ENCODE data around the gene C4A.

Gene C4A

GRCh38 chr6:31945507-31946369, 36.1 kb upstream of the C4A start, which contains the start of gene CFB:
TSS of gene CFB (plus strand) at chr6:31946095. CDS start at chr6:31946222, 127 bp downstream.
- no peak for TF ChIP-seq CTCF (conservative IDR thresholded peaks at IDR 0.05)
- no peak within 1 kb of the TSS for H3K27ac ChIP-seq

GRCh38 chr6:31946370-31946885, 35.4 kb upstream of the C4A start:
- no peak overlapping the region for H3K27ac ChIP-seq
- no peak for TF ChIP-seq CTCF (conservative IDR thresholded peaks at IDR 0.05)

DNA sequence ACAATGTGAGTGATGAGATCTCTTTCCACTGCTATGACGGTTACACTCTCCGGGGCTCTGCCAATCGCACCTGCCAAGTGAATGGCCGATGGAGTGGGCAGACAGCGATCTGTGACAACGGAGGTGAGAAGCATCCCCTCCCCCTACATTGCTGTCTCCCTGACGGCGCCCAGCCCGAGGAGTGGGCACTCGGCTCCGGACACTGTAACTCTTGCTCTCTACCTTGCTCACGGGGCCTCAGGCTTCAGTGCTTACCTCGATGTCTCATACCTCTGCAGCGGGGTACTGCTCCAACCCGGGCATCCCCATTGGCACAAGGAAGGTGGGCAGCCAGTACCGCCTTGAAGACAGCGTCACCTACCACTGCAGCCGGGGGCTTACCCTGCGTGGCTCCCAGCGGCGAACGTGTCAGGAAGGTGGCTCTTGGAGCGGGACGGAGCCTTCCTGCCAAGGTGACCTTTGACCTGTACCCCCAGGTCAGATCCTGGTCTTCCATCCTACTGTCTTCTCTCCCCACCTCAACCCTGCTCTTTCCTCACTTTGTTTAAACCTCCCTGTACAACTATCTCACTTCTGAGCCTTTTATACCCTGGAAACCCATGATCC, 34.7 kb upstream of the C4A start:
- no peak overlapping the region for H3K27ac ChIP-seq

GRCh38 chr6:31947864-31948263, 34.0 kb upstream of the C4A start:
- TF ChIP-seq CTCF (conservative IDR thresholded peaks at IDR 0.05), result no peak
- H3K27ac ChIP-seq, result no peak overlapping the region

More for the DNA sequence above, 34.7 kb upstream of the C4A start:
- TF ChIP-seq CTCF (conservative IDR thresholded peaks at IDR 0.05), result no peak

DNA sequence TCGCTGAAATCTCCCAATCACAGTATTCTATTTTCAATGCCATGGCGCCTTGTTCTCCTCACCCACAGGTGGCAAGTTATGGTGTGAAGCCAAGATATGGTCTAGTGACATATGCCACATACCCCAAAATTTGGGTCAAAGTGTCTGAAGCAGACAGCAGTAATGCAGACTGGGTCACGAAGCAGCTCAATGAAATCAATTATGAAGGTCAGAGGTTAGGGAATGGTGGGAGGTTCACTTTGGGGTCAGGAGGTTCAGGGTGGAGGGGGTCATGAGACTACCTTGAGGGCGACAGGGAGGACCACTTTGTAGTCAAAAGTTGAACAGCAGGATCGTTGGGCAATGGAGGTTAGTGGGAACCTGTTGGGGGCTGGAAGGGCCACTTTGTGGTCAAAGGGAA, 33.6 kb upstream of the C4A start:
- no peak overlapping the region for H3K27ac ChIP-seq
- TF ChIP-seq CTCF (conservative IDR thresholded peaks at IDR 0.05), result no peak

GRCh38 chr6:31948753-31949413, 33.0 kb upstream of the C4A start:
- no peak for TF ChIP-seq CTCF (conservative IDR thresholded peaks at IDR 0.05)
- no peak overlapping the region for H3K27ac ChIP-seq
